GM12891 (cell line): Measurements from ENCODE around the gene IQCB1.

Experiments used
- POLR2A ChIP-seq: IDR thresholded peaks from 2 replicates; pipeline ENCODE4 v1.6.1; 2011; ENCODE audit warnings: low read depth, low read length, control low read depth
- TAF1 ChIP-seq: IDR thresholded peaks from 2 replicates; pipeline ENCODE4 v1.6.1; 2011; ENCODE audit warnings: low read depth, low read length, control low read depth

GRCh38 chr3:121871430-121871829 is 36.6 kb upstream of the IQCB1 start:
- no peak for TF ChIP-seq POLR2A
- no peak for TF ChIP-seq TAF1
